Mucosa of stomach (tissue), 1 donor: Measurements from ENCODE around the gene ENPP3.

Experiments used
- H3K27me3 ChIP-seq: one replicate; pipeline ENCODE4 v1.7.0; 2013; ENCODE audit warnings: mild to moderate bottlenecking, low read length; ENCODE audit not compliant: control insufficient read depth, insufficient read depth
- H3K36me3 ChIP-seq: one replicate; pipeline ENCODE4 v1.7.0; 2013; ENCODE audit warnings: low read length; ENCODE audit not compliant: control insufficient read depth, insufficient read depth
- H3K4me1 ChIP-seq: one replicate; pipeline ENCODE4 v1.7.0; 2013; ENCODE audit warnings: mild to moderate bottlenecking, low read length; ENCODE audit not compliant: control insufficient read depth, insufficient read depth
- H3K4me3 ChIP-seq: one replicate; pipeline ENCODE4 v1.7.0; 2013; ENCODE audit warnings: low read length
- H3K9ac ChIP-seq: one replicate; pipeline ENCODE4 v1.7.0; 2013; ENCODE audit warnings: mild to moderate bottlenecking, low read length, moderate library complexity
- H3K9me3 ChIP-seq: one replicate; pipeline ENCODE4 v1.7.0; 2013; ENCODE audit warnings: mild to moderate bottlenecking, low read length, moderate library complexity; ENCODE audit not compliant: control insufficient read depth
- donor health status: Pancreatic carcinoma.

ENPP3 gene

GRCh38 chr6:131729550-131729949 is 92.4 kb downstream of the ENPP3 start:
- Histone ChIP-seq H3K27me3 (no peaks in the 10 kb centered on the region), H3K4me3 (no peak overlapping the region), H3K36me3 (no peaks in the 10 kb centered on the region), H3K9ac (no peak overlapping the region), H3K9me3 (no peaks in the 10 kb centered on the region), H3K4me1 (no peaks in the 10 kb centered on the region)

DNA sequence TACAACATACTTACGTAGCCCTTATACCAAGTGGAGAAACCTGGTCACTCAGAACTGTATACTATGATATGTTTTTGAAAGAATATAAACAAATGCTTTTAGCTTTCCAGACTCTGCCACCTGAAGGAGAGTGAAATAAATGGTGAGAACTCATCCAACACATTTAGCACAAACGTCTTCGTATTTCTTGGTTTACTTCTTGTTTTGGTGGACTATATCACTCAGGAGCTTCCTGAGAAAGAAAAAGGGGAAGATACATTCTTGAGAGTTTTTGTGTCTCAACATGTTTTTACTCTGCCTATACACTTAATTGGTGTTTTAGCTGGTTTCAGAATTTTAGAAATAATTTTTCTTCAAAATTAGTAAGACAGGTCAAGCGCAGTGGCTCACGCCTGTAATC is 93.2 kb downstream of the ENPP3 start:
- no peaks in the 10 kb centered on the region for H3K27me3 ChIP-seq
- H3K36me3 ChIP-seq = no peaks in the 10 kb centered on the region
- H3K4me3 ChIP-seq = no peak overlapping the region
- no peaks in the 10 kb centered on the region for H3K4me1 ChIP-seq
- H3K9ac ChIP-seq = no peak overlapping the region
- H3K9me3 ChIP-seq = no peaks in the 10 kb centered on the region

DNA sequence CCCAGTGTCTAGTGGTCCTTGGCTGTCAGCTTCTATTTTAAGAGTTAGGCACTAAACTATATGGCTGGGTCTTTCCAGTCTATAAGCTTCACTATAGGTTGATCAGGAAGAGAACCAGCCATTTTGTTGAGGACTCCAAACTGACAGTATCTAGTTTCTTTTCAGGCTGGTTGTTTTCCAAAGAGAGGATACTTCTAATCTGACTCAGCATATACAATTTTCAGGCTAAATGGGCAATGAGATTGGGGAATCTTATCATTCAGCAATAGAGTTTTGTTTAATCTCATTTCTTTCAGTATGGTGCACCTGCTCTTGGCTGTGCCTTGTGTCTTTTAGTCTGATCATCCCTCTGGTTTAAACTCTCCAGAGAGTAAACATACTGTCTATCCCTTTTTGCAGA is 94.1 kb downstream of the ENPP3 start:
- no peaks in the 10 kb centered on the region for H3K27me3 ChIP-seq
- H3K9me3 ChIP-seq = no peaks in the 10 kb centered on the region
- H3K36me3 ChIP-seq = no peaks in the 10 kb centered on the region
- no peak overlapping the region for H3K4me3 ChIP-seq
- no peaks in the 10 kb centered on the region for H3K4me1 ChIP-seq
- H3K9ac ChIP-seq = no peak overlapping the region

- Histone ChIP-seq H3K4me1 (no peaks in the 10 kb centered on the region), H3K4me3 (no peak overlapping the region), H3K36me3 (no peaks in the 10 kb centered on the region), H3K9me3 (no peaks in the 10 kb centered on the region), H3K9ac (no peak overlapping the region), H3K27me3 (no peaks in the 10 kb centered on the region)
Measured at GRCh38 chr6:131733376-131734016, 96.4 kb downstream of the ENPP3 start.

GRCh38 chr6:131736003-131736596 is 99.0 kb downstream of the ENPP3 start:
- no peaks in the 10 kb centered on the region for H3K27me3 ChIP-seq
- H3K9ac ChIP-seq = no peak overlapping the region
- H3K36me3 ChIP-seq = no peaks in the 10 kb centered on the region
- no peak overlapping the region for H3K4me3 ChIP-seq
- H3K4me1 ChIP-seq = no peaks in the 10 kb centered on the region
- H3K9me3 ChIP-seq = no peaks in the 10 kb centered on the region

- no peak overlapping the region for H3K4me3 ChIP-seq
- H3K9ac ChIP-seq = no peak overlapping the region
- no peaks in the 10 kb centered on the region for H3K4me1 ChIP-seq
- no peaks in the 10 kb centered on the region for H3K36me3 ChIP-seq
- no peaks in the 10 kb centered on the region for H3K9me3 ChIP-seq
- no peaks in the 10 kb centered on the region for H3K27me3 ChIP-seq
Measured at GRCh38 chr6:131736811-131737210, 99.7 kb downstream of the ENPP3 start.

DNA sequence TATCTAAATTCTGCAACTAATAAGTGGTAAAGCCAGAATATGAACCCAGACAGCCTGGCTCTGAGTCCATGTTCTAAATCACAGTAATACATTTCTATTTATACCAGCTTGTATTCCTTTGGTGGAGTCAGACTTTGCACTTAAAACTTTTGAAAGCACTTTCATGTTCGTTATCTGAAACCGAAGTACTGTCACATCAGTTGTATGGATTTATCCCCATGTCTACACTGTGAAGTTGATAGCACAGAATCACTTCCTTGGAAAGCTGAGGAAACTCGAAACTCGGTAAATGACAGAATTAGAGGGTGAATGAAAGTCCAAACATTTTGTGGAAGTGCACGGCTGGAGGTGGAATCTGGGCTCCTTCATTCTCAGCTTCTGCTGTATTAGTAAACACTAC is 102.0 kb downstream of the ENPP3 start:
- Histone ChIP-seq H3K9ac (no peak overlapping the region), H3K27me3 (no peaks in the 10 kb centered on the region), H3K4me1 (no peaks in the 10 kb centered on the region), H3K9me3 (no peaks in the 10 kb centered on the region), H3K36me3 (no peaks in the 10 kb centered on the region), H3K4me3 (no peak overlapping the region)

DNA sequence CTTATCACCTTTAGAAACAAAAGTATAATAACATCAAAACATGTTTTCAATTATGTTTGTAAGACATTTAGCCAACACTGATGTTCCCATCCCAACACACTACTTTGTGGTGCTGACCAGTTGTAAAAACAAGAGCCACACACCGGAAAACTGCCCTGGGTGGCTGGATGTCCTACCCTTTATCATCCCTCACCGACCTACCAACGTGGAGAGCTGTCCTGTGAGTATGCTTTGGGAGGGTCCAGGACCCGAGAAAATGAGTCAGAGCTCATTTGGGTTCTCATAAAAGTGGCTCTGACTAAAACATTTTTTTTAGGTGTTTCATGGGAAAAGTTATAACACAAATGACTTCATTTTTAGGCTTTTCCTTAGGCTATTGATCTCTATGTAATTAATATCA is 103.1 kb downstream of the ENPP3 start:
- no peak overlapping the region for H3K9ac ChIP-seq
- H3K4me3 ChIP-seq = no peak overlapping the region
- no peaks in the 10 kb centered on the region for H3K36me3 ChIP-seq
- no peaks in the 10 kb centered on the region for H3K9me3 ChIP-seq
- H3K4me1 ChIP-seq = no peaks in the 10 kb centered on the region
- H3K27me3 ChIP-seq = no peaks in the 10 kb centered on the region

GRCh38 chr6:131741688-131742393 is 104.7 kb downstream of the ENPP3 start:
- H3K4me3 ChIP-seq = no peak overlapping the region
- H3K9me3 ChIP-seq = no peaks in the 10 kb centered on the region
- H3K36me3 ChIP-seq = no peaks in the 10 kb centered on the region
- H3K4me1 ChIP-seq = no peaks in the 10 kb centered on the region
- H3K9ac ChIP-seq = no peak overlapping the region
- H3K27me3 ChIP-seq = no peaks in the 10 kb centered on the region

DNA sequence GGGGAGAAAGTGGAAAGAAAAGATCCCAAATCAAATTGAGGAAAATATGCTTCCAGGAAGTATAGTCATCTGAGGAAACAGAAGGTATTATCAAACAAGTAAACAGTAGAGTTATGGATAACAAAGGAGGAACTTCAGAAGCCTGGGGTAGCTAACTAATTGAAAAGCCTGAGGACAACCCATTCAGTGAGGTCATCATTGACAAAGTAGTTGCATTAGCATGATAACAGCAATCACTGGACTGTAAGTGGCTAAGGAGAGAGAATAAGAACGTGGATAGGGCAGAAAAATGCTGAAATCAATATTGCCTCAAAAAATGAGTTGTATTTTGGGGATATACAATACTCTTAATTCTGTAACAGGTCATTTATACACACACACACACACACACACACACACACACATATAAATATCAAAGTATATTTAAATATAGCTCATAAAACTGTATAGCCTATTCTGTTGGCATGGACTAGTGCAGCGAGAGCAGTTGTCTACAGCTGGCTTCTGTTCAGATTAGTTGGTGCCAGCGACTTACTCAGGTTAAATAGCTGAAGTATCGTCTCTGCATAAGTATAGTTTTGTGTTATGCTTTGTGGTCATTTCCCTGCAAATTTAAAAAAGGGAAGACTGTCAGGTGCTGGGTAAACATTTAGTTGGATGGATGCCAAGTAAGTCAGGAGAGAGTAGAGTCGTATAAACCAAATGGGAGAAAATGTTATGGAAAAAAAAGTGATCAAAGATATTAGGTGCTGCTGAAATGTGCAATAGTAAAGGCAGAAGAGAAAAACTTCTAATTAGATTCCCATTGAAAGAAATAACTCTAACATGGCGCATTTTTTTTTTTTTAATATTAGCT is 107.6 kb downstream of the ENPP3 start:
- no peaks in the 10 kb centered on the region for H3K9me3 ChIP-seq
- H3K9ac ChIP-seq = no peak overlapping the region
- H3K4me1 ChIP-seq = no peaks in the 10 kb centered on the region
- H3K4me3 ChIP-seq = no peak overlapping the region
- no peaks in the 10 kb centered on the region for H3K36me3 ChIP-seq
- H3K27me3 ChIP-seq = no peaks in the 10 kb centered on the region

DNA sequence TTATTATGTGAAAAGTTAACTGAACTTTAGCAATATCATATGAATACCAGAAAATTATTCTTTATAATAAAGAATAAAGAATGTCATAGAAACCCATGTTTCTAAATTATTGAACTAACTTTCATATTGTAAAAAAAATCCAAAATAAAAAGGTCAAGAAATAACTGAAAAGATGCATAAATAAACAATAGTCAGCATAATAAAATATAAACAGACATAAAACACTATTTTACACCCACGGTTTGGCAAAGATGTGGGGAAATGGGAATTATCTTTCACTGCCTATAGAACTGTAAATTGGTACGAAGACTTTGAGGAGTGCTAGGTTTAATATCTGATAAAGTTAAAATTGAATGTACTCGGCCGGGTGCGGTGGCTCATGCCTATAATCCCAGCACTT is 108.4 kb downstream of the ENPP3 start:
- Histone ChIP-seq H3K27me3 (no peaks in the 10 kb centered on the region), H3K4me3 (no peak overlapping the region), H3K4me1 (no peaks in the 10 kb centered on the region), H3K9ac (no peak overlapping the region), H3K9me3 (no peaks in the 10 kb centered on the region), H3K36me3 (no peaks in the 10 kb centered on the region)

GRCh38 chr6:131747821-131748353 is 110.8 kb downstream of the ENPP3 start:
- Histone ChIP-seq H3K36me3 (no peaks in the 10 kb centered on the region), H3K4me3 (no peak overlapping the region), H3K9ac (no peak overlapping the region), H3K4me1 (no peaks in the 10 kb centered on the region), H3K27me3 (no peaks in the 10 kb centered on the region), H3K9me3 (no peaks in the 10 kb centered on the region)
